ENCODE results near the gene SLC7A5.

SLC7A5 gene

GRCh38 chr16:87801679-87802259 is 67.5 kb downstream of the SLC7A5 start:
- Histone ChIP-seq H2AFZ (ENCODE audit: low read length) (no peak overlapping the region), H3K27me3 (ENCODE audit: insufficient read depth, low read length, poor library complexity, severe bottlenecking) (no peaks in the 10 kb centered on the region), H3F3A (ENCODE audit: low read depth) (no peaks in the 10 kb centered on the region), H3K9me2 (replicated peaks; ENCODE audit: low read depth, low read length) (no peaks in the 10 kb centered on the region), H3K4me2 (ENCODE audit: low read depth, low read length, poor library complexity, severe bottlenecking) (no peak overlapping the region), H3K9ac (ENCODE audit: low read depth, low read length, poor library complexity, severe bottlenecking) (no peak overlapping the region), H4K20me1 (ENCODE audit: insufficient read depth, low read length, poor library complexity, severe bottlenecking) (no peaks in the 10 kb centered on the region), H3K36me3 (ENCODE audit: insufficient read depth, low read length) (no peaks in the 10 kb centered on the region), H3K9me3 (ENCODE audit: insufficient read depth, low read depth, low read length) (no peaks in the 10 kb centered on the region), H3K79me2 (ENCODE audit: insufficient read depth, low read length) (no peaks in the 10 kb centered on the region), H3K4me1 (ENCODE audit: insufficient read depth, low read length, poor library complexity, severe bottlenecking) (peaks cover 8% of the 10 kb centered on the region), H3K4me3 (ENCODE audit: low read length, poor library complexity, severe bottlenecking) (no peak overlapping the region)
- no peak for TF ChIP-seq CTCF (conservative IDR thresholded peaks at IDR 0.05; ENCODE audit: low read length)
- TF ChIP-seq EZH2phosphoT487 (IDR thresholded peaks at IDR 0.05; ENCODE audit: borderline replicate concordance), result no peak

GRCh38 chr16:87800497-87800896 is 68.8 kb downstream of the SLC7A5 start:
- H3K36me3 ChIP-seq (ENCODE audit: insufficient read depth, low read length), result no peaks in the 10 kb centered on the region
- H3K4me3 ChIP-seq (ENCODE audit: low read length, poor library complexity, severe bottlenecking), result no peak overlapping the region
- H3K4me2 ChIP-seq (ENCODE audit: low read depth, low read length, poor library complexity, severe bottlenecking), result no peak overlapping the region
- no peaks in the 10 kb centered on the region for H3K9me3 ChIP-seq (ENCODE audit: insufficient read depth, low read depth, low read length)
- TF ChIP-seq CTCF (conservative IDR thresholded peaks at IDR 0.05; ENCODE audit: low read length) (no peak), EZH2phosphoT487 (IDR thresholded peaks at IDR 0.05; ENCODE audit: borderline replicate concordance) (no peak)
- peaks cover 8% of the 10 kb centered on the region for H3K4me1 ChIP-seq (ENCODE audit: insufficient read depth, low read length, poor library complexity, severe bottlenecking)
- no peaks in the 10 kb centered on the region for H3K9me2 ChIP-seq (replicated peaks; ENCODE audit: low read depth, low read length)
- no peaks in the 10 kb centered on the region for H3K27me3 ChIP-seq (ENCODE audit: insufficient read depth, low read length, poor library complexity, severe bottlenecking)
- H3F3A ChIP-seq (ENCODE audit: low read depth), result no peaks in the 10 kb centered on the region
- H3K79me2 ChIP-seq (ENCODE audit: insufficient read depth, low read length), result no peaks in the 10 kb centered on the region
- H2AFZ ChIP-seq (ENCODE audit: low read length), result no peak overlapping the region
- no peaks in the 10 kb centered on the region for H4K20me1 ChIP-seq (ENCODE audit: insufficient read depth, low read length, poor library complexity, severe bottlenecking)
- no peak overlapping the region for H3K9ac ChIP-seq (ENCODE audit: low read depth, low read length, poor library complexity, severe bottlenecking)

DNA sequence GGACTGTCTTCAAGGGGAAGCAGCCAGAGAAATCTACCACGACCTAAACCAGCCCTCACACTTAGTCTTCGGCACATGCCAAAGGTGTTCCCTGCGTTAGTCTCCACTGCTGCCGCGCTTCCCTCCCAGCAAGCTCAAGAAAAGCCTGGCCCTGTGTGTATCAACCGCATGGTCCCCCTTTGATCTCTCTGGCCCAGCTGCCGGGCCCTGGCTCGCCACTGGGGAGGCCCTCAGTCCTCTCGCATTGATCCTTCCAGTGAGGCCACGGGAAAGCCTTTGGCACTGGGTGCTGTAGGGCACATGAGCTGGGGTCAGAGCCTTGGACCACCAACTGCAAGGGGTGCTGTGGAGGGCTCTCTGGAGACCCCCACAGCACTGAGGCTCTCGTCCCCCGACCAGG is 74.0 kb downstream of the SLC7A5 start:
- no peaks in the 10 kb centered on the region for H3K36me3 ChIP-seq (ENCODE audit: insufficient read depth, low read length)
- no peaks in the 10 kb centered on the region for H3K79me2 ChIP-seq (ENCODE audit: insufficient read depth, low read length)

More for the DNA sequence above, 74.0 kb downstream of the SLC7A5 start:
- no peak overlapping the region for H2AFZ ChIP-seq (ENCODE audit: low read length)
- no peak overlapping the region for H3K9ac ChIP-seq (ENCODE audit: low read depth, low read length, poor library complexity, severe bottlenecking)
- H3K9me2 ChIP-seq (replicated peaks; ENCODE audit: low read depth, low read length), result no peaks in the 10 kb centered on the region
- H3K9me3 ChIP-seq (ENCODE audit: insufficient read depth, low read depth, low read length), result no peaks in the 10 kb centered on the region
- no peaks in the 10 kb centered on the region for H3K4me1 ChIP-seq (ENCODE audit: insufficient read depth, low read length, poor library complexity, severe bottlenecking)
- H4K20me1 ChIP-seq (ENCODE audit: insufficient read depth, low read length, poor library complexity, severe bottlenecking), result no peaks in the 10 kb centered on the region
- H3K27me3 ChIP-seq (ENCODE audit: insufficient read depth, low read length, poor library complexity, severe bottlenecking), result no peaks in the 10 kb centered on the region
- H3K4me2 ChIP-seq (ENCODE audit: low read depth, low read length, poor library complexity, severe bottlenecking), result no peak overlapping the region
- no peaks in the 10 kb centered on the region for H3F3A ChIP-seq (ENCODE audit: low read depth)
- TF ChIP-seq CTCF (conservative IDR thresholded peaks at IDR 0.05; ENCODE audit: low read length) (no peak), EZH2phosphoT487 (IDR thresholded peaks at IDR 0.05; ENCODE audit: borderline replicate concordance) (no peak)
- no peak overlapping the region for H3K4me3 ChIP-seq (ENCODE audit: low read length, poor library complexity, severe bottlenecking)

All from Loucy (cell line).